ENCODE data around the gene CD79A. TPM values are rescaled to one million over a fixed set of nuclear protein-coding genes. Genes with fewer than 3 reads are reported as not detected.

Gene CD79A
- total and polyA plus RNA-seq, 2 donors (not counting 3 experiments of a cell fraction or from before 2014, with no cell fraction given): 0.32 TPM; not detected in 1

GRCh38 chr19:41868989-41869300 lies 8.1 kb upstream of the CD79A start:
- no peaks in the 10 kb centered on the region for H4K20me1 ChIP-seq (replicated peaks; ENCODE audit: control insufficient read depth, extremely low read depth, insufficient read depth, low read length)
- H3K79me2 ChIP-seq (ENCODE audit: control insufficient read depth, insufficient read depth, low read length): peaks cover 46% of the 10 kb centered on the region
- no peak overlapping the region for H2AFZ ChIP-seq (ENCODE audit: low read depth, low read length)
- no peak overlapping the region for H3K4me3 ChIP-seq (replicated peaks in 1 of 3; ENCODE audit: insufficient read depth in 1 of 3, low read depth in 1 of 3, low read length in 3 of 3)
- no peak for FAIRE-seq
- H3K9me1 ChIP-seq (replicated peaks; ENCODE audit: control insufficient read depth, extremely low read depth, insufficient read depth, low read length): no peaks in the 10 kb centered on the region
- peaks cover 9% of the 10 kb centered on the region for H3K4me1 ChIP-seq (ENCODE audit: control insufficient read depth, extremely low read depth, insufficient read depth, low read length)
- no peak for DNase-seq (ENCODE audit: low read depth, low spot score)
- TF ChIP-seq EZH2 (IDR thresholded peaks at IDR 0.05; ENCODE audit: borderline replicate concordance, low read depth, low read length, severe bottlenecking): no peak
- no peak for TF ChIP-seq POLR2A (IDR thresholded peaks at IDR 0.05; ENCODE audit: low read depth, low read length)
- no peak for TF ChIP-seq CTCF (IDR thresholded peaks at IDR 0.05; ENCODE audit: extremely low read depth in 1 of 2, insufficient read depth in 1 of 2, low read depth in 1 of 2, low read length in 2 of 2)
- H3K9ac ChIP-seq (replicated peaks; ENCODE audit: extremely low read depth, insufficient read depth, low read length): no peak overlapping the region
- ChIA-PET CTCF (no interaction called here), POLR2A (interaction anchor here (1.1 to 1.9 kb wide), 2 partner anchors 9 to 82 kb away, joined by 3 to 7 read pairs; partner anchors contain the start of gene RPS19)
- H3K4me2 ChIP-seq (ENCODE audit: insufficient read depth, low read length): no peak overlapping the region
- H3K9me3 ChIP-seq (replicated peaks; ENCODE audit: control insufficient read depth, insufficient read depth, low read length): no peaks in the 10 kb centered on the region
- H3K27ac ChIP-seq (ENCODE audit: insufficient read depth, low read depth, low read length): no peak overlapping the region
- H3K36me3 ChIP-seq (ENCODE audit: control insufficient read depth in 2 of 2, extremely low read depth in 1 of 2, insufficient read depth in 2 of 2, low read length in 2 of 2): peaks cover 39 to 60% of the 10 kb centered on the region in 2 experiments
- no peaks in the 10 kb centered on the region for H3K27me3 ChIP-seq (ENCODE audit: control insufficient read depth in 2 of 2, insufficient read depth in 2 of 2, low read length in 2 of 2)
- dilution Hi-C loops (cut with MboI; ENCODE audit: extremely low pct_ligation_motif_present, low sequenced_read_pairs) (no loop called here), intact Hi-C loops (cut with micrococcal nuclease) (no loop called here)
- no TSS peak for BruUV-seq (replicated peaks)

GRCh38 chr19:41869374-41869955 lies 7.6 kb upstream of the CD79A start:
- dilution Hi-C loops (cut with MboI; ENCODE audit: extremely low pct_ligation_motif_present, low sequenced_read_pairs): no loop called here
- Histone ChIP-seq H3K79me2 (ENCODE audit: control insufficient read depth, insufficient read depth, low read length) (peaks cover 40% of the 10 kb centered on the region), H3K36me3 (ENCODE audit: control insufficient read depth in 2 of 2, extremely low read depth in 1 of 2, insufficient read depth in 2 of 2, low read length in 2 of 2) (peaks cover 34 to 55% of the 10 kb centered on the region in 2 experiments), H3K4me2 (ENCODE audit: insufficient read depth, low read length) (no peak overlapping the region), H2AFZ (ENCODE audit: low read depth, low read length) (no peak overlapping the region), H3K4me1 (ENCODE audit: control insufficient read depth, extremely low read depth, insufficient read depth, low read length) (peaks cover 4% of the 10 kb centered on the region), H4K20me1 (replicated peaks; ENCODE audit: control insufficient read depth, extremely low read depth, insufficient read depth, low read length) (no peaks in the 10 kb centered on the region), H3K9me1 (replicated peaks; ENCODE audit: control insufficient read depth, extremely low read depth, insufficient read depth, low read length) (no peaks in the 10 kb centered on the region), H3K4me3 (replicated peaks in 1 of 3; ENCODE audit: insufficient read depth in 1 of 3, low read depth in 1 of 3, low read length in 3 of 3) (no peak overlapping the region), H3K9ac (replicated peaks; ENCODE audit: extremely low read depth, insufficient read depth, low read length) (no peak overlapping the region), H3K9me3 (replicated peaks; ENCODE audit: control insufficient read depth, insufficient read depth, low read length) (no peaks in the 10 kb centered on the region), H3K27me3 (ENCODE audit: control insufficient read depth in 2 of 2, insufficient read depth in 2 of 2, low read length in 2 of 2) (no peaks in the 10 kb centered on the region), H3K27ac (ENCODE audit: insufficient read depth, low read depth, low read length) (no peak overlapping the region)
- ChIA-PET CTCF (no interaction called here), POLR2A (interaction anchor here (1.1 to 1.9 kb wide), 2 partner anchors 9 to 81 kb away, joined by 3 to 7 read pairs; partner anchors contain the start of gene RPS19)
- intact Hi-C loops (cut with micrococcal nuclease): no loop called here
- DNase-seq (ENCODE audit: low read depth, low spot score) (no peak), FAIRE-seq (no peak)
- no TSS peak for BruUV-seq (replicated peaks)
- TF ChIP-seq GATA2 (IDR thresholded peaks at IDR 0.05; ENCODE audit: insufficient read depth, insufficient read length, low read depth, low read length) (no peak), EZH2 (IDR thresholded peaks at IDR 0.05; ENCODE audit: borderline replicate concordance, low read depth, low read length, severe bottlenecking) (no peak), JUN (IDR thresholded peaks at IDR 0.05; ENCODE audit: borderline replicate concordance, insufficient read depth, insufficient read length, low read depth) (no peak), MAX (IDR thresholded peaks at IDR 0.05; ENCODE audit: insufficient read depth, insufficient read length) (no peak), POLR2AphosphoS5 (IDR thresholded peaks at IDR 0.05; ENCODE audit: insufficient read depth, low read depth, low read length) (no peak), POLR2A (IDR thresholded peaks at IDR 0.05; ENCODE audit: low read depth, low read length) (peak; percentile 46), FOS (IDR thresholded peaks at IDR 0.05; ENCODE audit: borderline replicate concordance, insufficient read depth, low read length) (no peak), CTCF (IDR thresholded peaks at IDR 0.05; ENCODE audit: extremely low read depth in 1 of 2, insufficient read depth in 1 of 2, low read depth in 1 of 2, low read length in 2 of 2) (no peak)
